Aorta (tissue), 5 donors: Measurements from ENCODE around the gene DMRT2. TPM values are rescaled to one million over a fixed set of nuclear protein-coding genes. Genes with fewer than 3 reads are reported as not detected.

Source experiments
- ATAC-seq: fragments of 200-7000 bp; cut with Tn5 transposase; one replicate; pipeline ENCODE4 v1.9.1; 2022; ENCODE audit warnings: moderate library complexity; ENCODE audit not compliant: low FRiP score
- DNase-seq, 2 donors: peaks; one replicate each; pipeline ENCODE4 v3.0.0-alpha.2; 2020
- H3K27ac ChIP-seq, 2 donors: one replicate each; pipeline ENCODE4 v1.5.1; 2013; ENCODE audit warnings: low read length in 2 of 2, mild to moderate bottlenecking in 2 of 2, moderate library complexity in 2 of 2, control low read depth in 1 of 2, inconsistent platforms in 1 of 2, low read depth in 1 of 2
- H3K27me3 ChIP-seq, 2 donors: one replicate each; pipeline ENCODE4 v1.6.1; 2013; ENCODE audit warnings: control low read depth in 1 of 2, low read length in 1 of 2, mild to moderate bottlenecking in 1 of 2, moderate library complexity in 1 of 2; ENCODE audit not compliant: insufficient read depth in 2 of 2, control insufficient read depth in 1 of 2
- H3K36me3 ChIP-seq, 2 donors: one replicate each; pipeline ENCODE4 v1.6.1; 2013; ENCODE audit warnings: control low read depth in 1 of 2, low read length in 1 of 2, mild to moderate bottlenecking in 1 of 2; ENCODE audit not compliant: insufficient read depth in 2 of 2, control insufficient read depth in 1 of 2
- H3K4me1 ChIP-seq, 2 donors: one replicate each; pipeline ENCODE4 v1.6.1; 2013; ENCODE audit warnings: low read length in 2 of 2, control low read depth in 1 of 2, mild to moderate bottlenecking in 1 of 2, moderate library complexity in 1 of 2; ENCODE audit not compliant: insufficient read depth in 2 of 2, control insufficient read depth in 1 of 2
- H3K4me3 ChIP-seq, 2 donors: one replicate each; pipeline ENCODE4 v1.5.1; 2013; ENCODE audit warnings: low read length in 2 of 2, control low read depth in 1 of 2, mild to moderate bottlenecking in 1 of 2
- H3K9me3 ChIP-seq: one replicate; pipeline ENCODE4 v1.6.1; 2013; ENCODE audit warnings: mild to moderate bottlenecking, low read length; ENCODE audit not compliant: control insufficient read depth
- WGBS, 2 donors: extraction: QIAGEN DNeasy Blood & Tissue Kit; methylation state at CpG; one replicate each; pipeline ENCODE4 v1.1.7; 2013; 5-methylcytosine and 5-hydroxymethylcytosine counted together
- intact Hi-C, 2 donors: fragments of 100-400 bp; cut with DNase I; formaldehyde crosslinking; loops; one replicate each; pipeline versions ENCODE4 v1.14.2 to v1.15.0; 2022
- polyA plus RNA-seq, 2 donors: library from polyadenylated mRNA; stranded (reverse); fragments of 200-250 nt; gene quantifications; one replicate each; pipeline ENCODE4 v1.2.3, GENCODE V29; 2013
- total RNA-seq, 2 donors: library from RNA; stranded (reverse); fragmentation: NEBNext Ultra II Directional; extraction: Animal tissue kit (Norgen Biotek cat#: 25700); gene quantifications; one replicate each; pipeline ENCODE4 v1.2.1, GENCODE V29; 2021
- donor health status: healthy with polysubstance abuse.
- donor health status: Bipolar disorder and iron deficiency.
- donor health status: DM: no; HTN: no; CAD: no.
- donor health status: DM: no; HTN: no; CAD: no.
- donor health status: DM: yes; HTN: yes; CAD: no.

The DMRT2 gene
- total and polyA plus RNA-seq, 4 donors: 0.69 to 0.75 TPM; not detected in 2

GRCh38 chr9:1039589-1039988 lies 10.6 kb upstream of the DMRT2 start:
- intact Hi-C loops: no loop called here
- no peaks in the 10 kb centered on the region for H3K36me3 ChIP-seq
- no peaks in the 10 kb centered on the region for H3K4me1 ChIP-seq
- DNase-seq: no peak
- peaks cover 0 to 4% of the 10 kb centered on the region in 2 donors for H3K27me3 ChIP-seq
- no peaks in the 10 kb centered on the region for H3K9me3 ChIP-seq
- ATAC-seq: no peak
- no peak overlapping the region for H3K27ac ChIP-seq
- 34 to 47% methylated on average over 4 of the region's 4 CpGs for WGBS, 2 donors
- H3K4me3 ChIP-seq: no peak overlapping the region

DNA sequence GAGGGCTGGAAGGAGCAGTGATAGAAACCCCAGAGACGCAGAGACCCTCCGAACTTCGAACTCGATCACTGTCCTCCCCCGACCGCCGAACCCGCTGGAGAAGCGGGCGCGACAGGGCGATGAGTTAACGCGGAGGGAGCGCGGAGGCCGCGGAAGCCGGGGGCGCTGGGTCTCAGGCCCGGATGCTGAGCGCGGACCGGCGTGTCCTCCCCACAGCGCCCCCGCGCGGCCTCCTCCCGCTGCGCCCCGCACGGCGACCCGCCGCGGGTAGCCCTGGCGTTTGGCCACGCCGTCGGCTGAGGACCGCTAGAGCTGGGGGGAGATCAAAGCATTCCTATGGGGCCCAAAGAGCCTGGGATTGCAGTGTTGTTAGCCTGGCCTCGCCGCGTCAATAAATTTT lies 7.7 kb upstream of the DMRT2 start:
- no peaks in the 10 kb centered on the region for H3K36me3 ChIP-seq
- H3K4me1 ChIP-seq: no peaks in the 10 kb centered on the region
- intact Hi-C loops: no loop called here
- no peak overlapping the region for H3K4me3 ChIP-seq
- H3K27ac ChIP-seq: no peak overlapping the region
- H3K27me3 ChIP-seq: peaks cover 0 to 4% of the 10 kb centered on the region in 2 donors
- no peaks in the 10 kb centered on the region for H3K9me3 ChIP-seq
- DNase-seq (no peak), ATAC-seq (no peak)
- 3 to 4% methylated on average over 45 of the region's 45 CpGs for WGBS, 2 donors

DNA sequence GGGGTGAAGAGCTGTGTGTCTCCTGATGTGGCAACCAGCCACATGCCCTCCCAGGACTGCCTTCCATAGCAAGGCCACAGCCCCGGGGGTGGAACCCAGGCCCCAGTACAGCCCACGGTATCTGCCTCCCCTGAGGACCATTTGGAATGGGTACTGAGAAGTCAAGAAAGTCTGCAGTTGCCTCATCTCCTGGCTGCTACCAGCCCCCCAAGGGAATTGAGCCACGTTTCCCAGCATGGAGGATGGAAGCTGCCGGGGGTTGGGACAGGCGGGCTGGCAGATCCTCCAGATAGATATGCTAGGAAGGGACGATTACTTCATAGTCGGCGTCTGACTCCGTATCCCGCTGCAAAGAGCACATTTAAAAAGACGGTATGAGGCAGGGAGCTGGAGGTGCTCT lies 5.5 kb upstream of the DMRT2 start:
- WGBS, 2 donors: 39 to 41% methylated on average over 11 of the region's 11 CpGs
- Histone ChIP-seq H3K4me3 (no peak overlapping the region), H3K36me3 (no peaks in the 10 kb centered on the region), H3K27ac (no peak overlapping the region), H3K4me1 (no peaks in the 10 kb centered on the region), H3K9me3 (no peaks in the 10 kb centered on the region), H3K27me3 (peaks cover 1 to 4% of the 10 kb centered on the region in 2 donors)
- intact Hi-C loops: no loop called here
- DNase-seq (no peak), ATAC-seq (no peak)

DNA sequence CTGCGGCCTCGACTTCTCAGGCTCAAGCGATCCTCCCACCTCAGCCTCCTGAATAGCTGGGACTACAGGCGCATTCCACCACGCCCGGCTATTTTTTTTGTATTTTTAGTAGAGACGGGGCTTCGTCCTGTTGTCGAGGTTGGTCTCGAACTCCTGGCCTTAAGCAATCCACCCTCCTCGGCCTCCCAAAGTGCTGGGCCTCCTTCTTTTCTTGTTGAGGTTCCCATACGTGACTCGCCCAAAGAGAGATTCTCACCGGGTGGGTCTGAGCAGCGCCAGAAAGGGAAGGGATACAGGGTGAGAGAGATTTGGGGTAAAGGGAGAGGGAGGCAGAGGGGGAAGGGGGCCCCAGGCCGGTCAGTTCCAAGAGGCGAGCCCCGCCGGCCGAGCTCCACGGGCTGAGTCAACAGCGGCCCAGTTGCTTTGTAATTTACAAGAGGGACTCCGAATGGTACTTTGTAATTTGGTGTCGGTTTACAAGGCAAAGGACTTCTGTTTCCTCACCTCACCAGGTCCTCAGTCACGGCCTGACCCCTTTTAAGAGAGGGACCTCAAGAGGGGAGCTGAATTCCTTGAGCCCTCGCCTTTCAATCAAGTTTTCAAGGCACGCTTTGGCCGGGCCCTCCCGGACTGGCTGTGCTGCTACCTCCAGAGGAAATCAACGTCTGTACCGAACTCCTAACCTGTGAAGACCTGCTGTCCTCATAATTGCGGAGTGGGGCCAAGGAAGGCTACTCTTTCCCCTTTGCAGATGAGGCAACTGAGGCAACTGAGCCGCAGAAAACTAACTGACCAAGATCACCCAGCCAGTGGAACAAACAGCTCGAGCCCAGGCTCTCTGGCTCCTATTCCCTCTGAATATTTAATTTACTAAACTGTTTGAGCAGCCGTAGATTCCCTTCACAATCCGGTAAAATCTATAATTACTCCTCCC lies 3.3 kb upstream of the DMRT2 start:
- intact Hi-C loops: no loop called here
- H3K27me3 ChIP-seq: peaks cover 0 to 4% of the 10 kb centered on the region in 2 donors
- 39 to 41% methylated on average over 36 of the region's 36 CpGs for WGBS, 2 donors
- H3K36me3 ChIP-seq: no peaks in the 10 kb centered on the region
- no peak overlapping the region for H3K27ac ChIP-seq
- ATAC-seq (no peak), DNase-seq (no peak)
- H3K4me1 ChIP-seq: no peaks in the 10 kb centered on the region
- H3K9me3 ChIP-seq: no peaks in the 10 kb centered on the region
- no peak overlapping the region for H3K4me3 ChIP-seq

DNA sequence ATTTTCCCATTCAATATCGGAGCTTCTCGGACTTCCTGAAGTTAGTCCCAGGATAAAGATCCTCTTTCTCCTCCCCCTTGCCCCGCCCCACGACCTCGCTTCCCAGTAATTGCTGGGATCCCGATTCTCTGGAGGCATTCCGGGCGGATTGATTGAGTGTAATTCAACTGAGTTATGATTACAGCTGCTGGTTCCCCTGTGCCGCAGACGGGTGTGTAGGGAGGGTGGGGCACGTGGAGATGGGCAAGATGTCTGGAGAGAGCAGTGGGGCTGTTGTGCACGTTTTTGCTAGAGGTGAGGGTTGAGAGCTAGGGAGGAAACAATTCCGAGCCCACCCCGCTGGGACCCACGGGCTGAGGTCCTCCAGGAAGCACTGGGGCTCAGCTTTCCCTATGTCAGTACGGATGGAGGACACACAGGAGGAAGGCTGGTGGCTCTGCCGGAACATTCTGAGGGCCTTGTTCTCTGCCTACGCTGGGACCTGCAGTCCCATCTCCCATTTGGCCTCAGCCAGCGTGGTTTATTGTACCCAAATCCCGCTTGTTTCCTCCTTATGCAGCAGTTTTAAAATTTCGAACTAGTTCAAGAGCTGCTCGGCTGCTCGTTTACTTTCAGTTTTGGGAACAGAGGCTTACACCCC lies 2.4 kb upstream of the DMRT2 start:
- intact Hi-C loops: no loop called here
- 4 to 9% methylated on average over 23 of the region's 23 CpGs for WGBS, 2 donors

GRCh38 chr9:1048231-1048619 lies 1.9 kb upstream of the DMRT2 start:
- H3K27me3 ChIP-seq: peaks cover 0 to 4% of the 10 kb centered on the region in 2 donors
- no peak overlapping the region for H3K27ac ChIP-seq
- ATAC-seq (no peak), DNase-seq (no peak)
- peak overlapping the region; percentile 3 to 53 for H3K4me3 ChIP-seq
- no peaks in the 10 kb centered on the region for H3K9me3 ChIP-seq
- no peaks in the 10 kb centered on the region for H3K36me3 ChIP-seq
- no peaks in the 10 kb centered on the region for H3K4me1 ChIP-seq
- WGBS, 2 donors: 25 to 28% methylated on average over 8 of the region's 8 CpGs
- intact Hi-C loops: no loop called here

More for the DNA sequence above, 2.4 kb upstream of the DMRT2 start:
- no peak overlapping the region for H3K27ac ChIP-seq
- peaks cover 0 to 4% of the 10 kb centered on the region in 2 donors for H3K27me3 ChIP-seq
- peak overlapping the region; percentile 3 to 53 for H3K4me3 ChIP-seq
- no peak for ATAC-seq
- no peaks in the 10 kb centered on the region for H3K4me1 ChIP-seq
- no peaks in the 10 kb centered on the region for H3K9me3 ChIP-seq
- no peak for DNase-seq
- H3K36me3 ChIP-seq: no peaks in the 10 kb centered on the region

- 31 to 33% methylated on average over 15 of the region's 15 CpGs for WGBS, 2 donors
- H3K9me3 ChIP-seq: no peaks in the 10 kb centered on the region
- ATAC-seq (no peak), DNase-seq (no peak)
- no peaks in the 10 kb centered on the region for H3K4me1 ChIP-seq
- peaks cover 0 to 4% of the 10 kb centered on the region in 2 donors for H3K27me3 ChIP-seq
- no peak overlapping the region for H3K27ac ChIP-seq
- no peaks in the 10 kb centered on the region for H3K36me3 ChIP-seq
- H3K4me3 ChIP-seq: no peak overlapping the region
- intact Hi-C loops: no loop called here
Measured at GRCh38 chr9:1048811-1049210, 1.3 kb upstream of the DMRT2 start.

- no peak for ATAC-seq
- Histone ChIP-seq H3K4me3 (no peak overlapping the region), H3K9me3 (no peaks in the 10 kb centered on the region), H3K27ac (no peak overlapping the region), H3K36me3 (no peaks in the 10 kb centered on the region), H3K4me1 (no peaks in the 10 kb centered on the region), H3K27me3 (peaks cover 0 to 4% of the 10 kb centered on the region in 2 donors)
- no peak for DNase-seq
- 8 to 11% methylated on average over 12 of the region's 12 CpGs for WGBS, 2 donors
- intact Hi-C loops: no loop called here
Measured at GRCh38 chr9:1049641-1050040, 516 bp upstream of the DMRT2 start.

- Histone ChIP-seq H3K27me3 (peaks cover 0 to 4% of the 10 kb centered on the region in 2 donors), H3K4me1 (no peaks in the 10 kb centered on the region), H3K4me3 (no peak overlapping the region), H3K36me3 (no peaks in the 10 kb centered on the region), H3K9me3 (no peaks in the 10 kb centered on the region), H3K27ac (no peak overlapping the region)
- intact Hi-C loops: no loop called here
- DNase-seq (no peak), ATAC-seq (no peak)
- WGBS, 2 donors: 64 to 73% methylated on average over 13 of the region's 13 CpGs
Measured at GRCh38 chr9:1051210-1051583, 1.0 kb downstream of the DMRT2 start.
